Mesenteric fat pad (tissue), 1 donor: Measurements from ENCODE around the gene CALML5. TPM values are rescaled to one million over a fixed set of nuclear protein-coding genes. Genes with fewer than 3 reads are reported as not detected.

Experiments
- DNase-seq: peaks from one replicate; pipeline ENCODE4 v3.0.0-alpha.2; 2020; ENCODE audit warnings: low spot score
- total RNA-seq: library from RNA; stranded (reverse); fragmentation: NEBNext Ultra II Directional; extraction: Animal tissue kit (Norgen Biotek cat#: 25700); gene quantifications from one replicate; pipeline ENCODE4 v1.2.1, GENCODE V29; 2021
- donor health status: DM: yes; HTN: yes; CAD: no.

Gene CALML5
- total RNA-seq, 1 donor from 2014 or later: not detected

- DNase-seq: no peak
These were observed 31.6 kb downstream of the CALML5 start for GRCh38 chr10:5467634-5468255.

- DNase-seq: no peak
These were observed 32.2 kb downstream of the CALML5 start for GRCh38 chr10:5467207-5467535.

- no peak for DNase-seq
These were observed 32.7 kb downstream of the CALML5 start for GRCh38 chr10:5466451-5467206.

GRCh38 chr10:5465976-5466450, 33.4 kb downstream of the CALML5 start:
- no peak for DNase-seq

GRCh38 chr10:5464546-5464945, 34.8 kb downstream of the CALML5 start:
- DNase-seq: no peak

GRCh38 chr10:5462841-5463293, 36.5 kb downstream of the CALML5 start:
- DNase-seq: no peak

GRCh38 chr10:5461914-5462840, 37.2 kb downstream of the CALML5 start:
- no peak for DNase-seq

- no peak for DNase-seq
These were observed 38.2 kb downstream of the CALML5 start for GRCh38 chr10:5461203-5461588.

- DNase-seq: no peak
These were observed 38.7 kb downstream of the CALML5 start for GRCh38 chr10:5460468-5461202.

GRCh38 chr10:5458949-5459747, 40.2 kb downstream of the CALML5 start:
- no peak for DNase-seq

- DNase-seq: no peak
These were observed 40.9 kb downstream of the CALML5 start for GRCh38 chr10:5458425-5458824.

GRCh38 chr10:5457741-5458140, 41.6 kb downstream of the CALML5 start:
- DNase-seq: no peak

- DNase-seq: no peak
These were observed 42.8 kb downstream of the CALML5 start for GRCh38 chr10:5456563-5456962.

GRCh38 chr10:5453749-5454489, 45.5 kb downstream of the CALML5 start:
- no peak for DNase-seq

GRCh38 chr10:5450605-5451384, 48.6 kb downstream of the CALML5 start:
- DNase-seq: no peak

GRCh38 chr10:5449823-5450222, 49.5 kb downstream of the CALML5 start:
- DNase-seq: no peak

- DNase-seq: no peak
These were observed 50.1 kb downstream of the CALML5 start for GRCh38 chr10:5449227-5449626.
